IPS DF 6.9 (cell line): ENCODE data around the gene MGAT4A.
"Not testable (repeated sequence)": the region's sequence is repeated elsewhere in the genome, so short reads cannot be mapped to it uniquely, and the experiment has no call there.

Experiments
- DNase-seq: peaks from one replicate; pipeline ENCODE4 v3.0.0-alpha.2; 2013; ENCODE audit warnings: low read depth, low spot score
- H3K27ac ChIP-seq: one replicate; pipeline ENCODE4 v1.5.1; 2013; ENCODE audit warnings: low read length, control low read depth
- H3K27me3 ChIP-seq: 2 replicates; pipeline ENCODE4 v1.6.1; 2013; ENCODE audit warnings: mild to moderate bottlenecking, low read length; ENCODE audit not compliant: control insufficient read depth, insufficient read depth
- H3K36me3 ChIP-seq: 2 replicates; pipeline ENCODE4 v1.6.1; 2013; ENCODE audit warnings: low read length; ENCODE audit not compliant: control insufficient read depth, insufficient read depth
- H3K4me1 ChIP-seq: 2 replicates; pipeline ENCODE4 v1.6.1; 2013; ENCODE audit warnings: low read length; ENCODE audit not compliant: control insufficient read depth, insufficient read depth
- H3K4me3 ChIP-seq: 2 replicates; pipeline ENCODE4 v1.5.1; 2013; ENCODE audit warnings: mild to moderate bottlenecking, low read length
- H3K9me3 ChIP-seq: 2 replicates; pipeline ENCODE4 v1.6.1; 2013; ENCODE audit warnings: low read length, inconsistent platforms; ENCODE audit not compliant: control insufficient read depth, insufficient read depth
- WGBS: extraction: QIAGEN DNeasy Blood & Tissue Kit; methylation state at CpG from one replicate; pipeline ENCODE4 v1.1.7; 2013; ENCODE audit warnings: mixed read lengths, missing lambda C conversion rate; ENCODE audit not compliant: insufficient read length, insufficient coverage; 5-methylcytosine and 5-hydroxymethylcytosine counted together

Gene MGAT4A

DNA sequence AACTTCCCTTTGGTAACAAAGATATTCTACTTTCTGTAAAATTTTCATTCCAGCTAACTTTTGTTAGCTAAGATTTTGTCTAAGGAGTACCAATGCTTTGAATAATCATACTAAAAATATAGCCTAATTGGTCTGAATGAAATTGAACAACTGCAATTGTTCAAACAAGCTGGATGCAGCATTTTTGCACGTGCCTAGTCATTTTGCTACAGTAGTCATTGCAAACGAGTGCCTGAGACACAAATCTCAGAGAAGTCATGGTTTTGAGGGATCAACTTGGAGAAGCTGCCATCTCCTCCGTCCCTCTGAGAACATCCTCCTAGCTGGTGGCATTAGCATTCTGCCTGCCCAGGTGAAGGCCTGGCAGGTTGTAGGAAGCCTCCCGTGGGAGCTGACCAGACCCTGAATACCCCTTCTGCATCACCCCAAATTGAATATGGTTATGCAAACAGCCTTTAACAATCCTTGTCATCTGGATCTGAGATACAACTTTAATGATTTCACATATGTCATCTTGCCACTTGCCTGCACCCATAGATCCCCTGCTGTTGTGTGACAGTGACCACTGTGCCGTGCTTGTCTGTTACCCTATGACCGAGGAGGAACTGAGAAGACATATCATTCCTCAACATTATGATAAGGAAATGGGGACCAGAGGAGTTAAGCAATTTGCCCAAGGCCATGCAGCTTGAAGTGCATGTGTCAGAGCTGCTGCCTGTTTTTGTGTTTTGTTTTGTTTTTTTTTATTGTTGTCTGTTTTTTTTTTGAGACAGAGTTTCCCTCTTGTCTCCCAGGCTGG lies 29.1 kb upstream of the MGAT4A start:
- no peaks in the 10 kb centered on the region for H3K36me3 ChIP-seq
- WGBS = no CpG with 5 or more reads among the region's 6 CpGs
- no peak for DNase-seq
- H3K27ac ChIP-seq = no peak overlapping the region
- no peaks in the 10 kb centered on the region for H3K4me1 ChIP-seq
- no peak overlapping the region for H3K4me3 ChIP-seq
- H3K27me3 ChIP-seq = no peaks in the 10 kb centered on the region
- no peaks in the 10 kb centered on the region for H3K9me3 ChIP-seq

DNA sequence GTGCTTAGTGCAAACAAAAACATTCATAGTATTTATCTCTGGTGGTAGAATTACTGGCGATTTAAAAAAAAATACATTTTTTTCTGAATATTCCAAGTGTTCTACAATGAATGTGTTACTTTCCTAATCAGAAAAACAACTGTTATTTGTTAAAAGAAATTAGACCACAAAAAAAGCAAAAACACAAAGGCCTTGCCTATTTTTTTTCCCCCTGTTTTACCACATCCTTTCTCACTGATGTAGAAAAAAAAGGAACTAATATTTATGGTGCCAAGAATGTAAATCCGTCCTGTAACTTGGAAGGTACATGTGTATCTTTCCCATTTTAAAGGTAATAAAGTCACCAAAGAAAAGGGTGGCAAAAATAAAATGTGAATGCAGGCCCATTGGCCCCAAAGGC lies 28.4 kb upstream of the MGAT4A start:
- Histone ChIP-seq H3K27ac (no peak overlapping the region), H3K36me3 (no peaks in the 10 kb centered on the region), H3K27me3 (no peaks in the 10 kb centered on the region), H3K9me3 (no peaks in the 10 kb centered on the region), H3K4me1 (no peaks in the 10 kb centered on the region), H3K4me3 (no peak overlapping the region)
- no CpG with 5 or more reads among the region's 2 CpGs for WGBS
- no peak for DNase-seq

- Histone ChIP-seq H3K4me3 (no peak overlapping the region), H3K27me3 (no peaks in the 10 kb centered on the region), H3K27ac (no peak overlapping the region), H3K9me3 (no peaks in the 10 kb centered on the region), H3K36me3 (no peaks in the 10 kb centered on the region), H3K4me1 (no peaks in the 10 kb centered on the region)
- no peak for DNase-seq
- no CpG with 5 or more reads among the region's 9 CpGs for WGBS
Measured at GRCh38 chr2:98757904-98758421, 27.0 kb upstream of the MGAT4A start.

DNA sequence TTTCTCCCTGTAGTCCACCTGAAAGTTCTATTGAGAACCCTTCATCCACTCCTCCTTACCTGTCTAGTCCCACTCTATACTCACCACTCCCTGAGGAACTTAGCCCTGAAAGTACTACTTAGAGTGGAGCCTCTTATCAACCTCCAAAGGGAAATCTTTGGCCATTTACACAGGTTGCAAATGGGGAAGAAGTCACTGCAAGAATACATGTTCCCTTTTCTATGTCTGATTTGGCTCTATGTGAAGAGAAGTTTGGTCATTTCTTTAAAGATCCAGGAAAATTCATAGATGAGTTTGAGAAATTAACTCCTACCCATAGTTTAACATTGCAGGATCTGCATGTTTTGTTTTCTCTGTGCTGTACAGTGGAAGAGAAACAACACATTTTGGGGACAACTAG lies 22.9 kb upstream of the MGAT4A start:
- Histone ChIP-seq H3K4me3 (no peak overlapping the region), H3K27ac (no peak overlapping the region), H3K4me1 (no peaks in the 10 kb centered on the region), H3K36me3 (no peaks in the 10 kb centered on the region), H3K27me3 (no peaks in the 10 kb centered on the region), H3K9me3 (no peaks in the 10 kb centered on the region)
- DNase-seq = no peak

DNA sequence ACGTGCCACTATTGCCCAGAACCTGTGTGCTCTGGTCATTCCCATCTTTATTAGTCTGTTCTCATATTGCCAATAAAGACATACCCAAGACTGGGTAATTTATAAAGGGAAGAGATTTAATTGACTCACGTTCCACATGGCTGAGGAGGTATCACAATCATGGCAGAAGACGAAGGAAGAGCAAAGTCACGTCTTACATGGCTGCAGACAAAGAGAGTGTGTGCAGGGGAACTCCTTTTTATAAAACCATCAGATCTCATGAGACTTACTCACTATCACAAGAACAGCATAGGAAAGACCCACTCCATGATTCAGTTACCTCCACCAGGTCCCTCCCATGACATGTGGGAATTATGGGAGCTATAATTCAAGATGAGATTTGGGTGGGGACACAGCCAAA lies 21.8 kb upstream of the MGAT4A start:
- not testable (repeated sequence) for H3K9me3 ChIP-seq, H3K36me3 ChIP-seq, H3K27me3 ChIP-seq, DNase-seq, H3K27ac ChIP-seq, H3K4me1 ChIP-seq, H3K4me3 ChIP-seq
- WGBS = no CpG with 5 or more reads among the region's 4 CpGs

DNA sequence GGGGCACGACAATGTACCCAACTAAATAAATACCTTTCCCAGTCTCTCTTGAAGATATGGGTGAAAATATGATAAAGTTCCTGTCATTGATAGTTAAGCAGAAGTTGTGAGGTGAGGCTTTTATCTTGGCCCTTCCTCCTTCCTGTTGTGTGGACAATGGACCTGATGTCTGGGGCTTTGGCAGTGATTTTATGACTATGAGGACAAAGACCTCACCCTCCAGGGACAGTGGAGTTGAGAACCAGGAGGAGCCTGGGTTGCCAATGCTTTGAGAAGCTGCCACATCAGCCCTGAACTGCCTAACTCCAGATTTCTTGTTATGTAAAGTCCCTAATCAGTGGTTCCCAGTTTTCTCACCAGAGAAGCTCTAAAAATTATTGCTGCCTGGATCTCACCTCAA lies 20.8 kb upstream of the MGAT4A start:
- Histone ChIP-seq H3K36me3 (no peaks in the 10 kb centered on the region), H3K9me3 (no peaks in the 10 kb centered on the region), H3K4me3 (no peak overlapping the region), H3K27me3 (no peaks in the 10 kb centered on the region), H3K27ac (no peak overlapping the region), H3K4me1 (no peaks in the 10 kb centered on the region)
- DNase-seq = no peak
- WGBS = no CpG with 5 or more reads among the region's 1 CpG

DNA sequence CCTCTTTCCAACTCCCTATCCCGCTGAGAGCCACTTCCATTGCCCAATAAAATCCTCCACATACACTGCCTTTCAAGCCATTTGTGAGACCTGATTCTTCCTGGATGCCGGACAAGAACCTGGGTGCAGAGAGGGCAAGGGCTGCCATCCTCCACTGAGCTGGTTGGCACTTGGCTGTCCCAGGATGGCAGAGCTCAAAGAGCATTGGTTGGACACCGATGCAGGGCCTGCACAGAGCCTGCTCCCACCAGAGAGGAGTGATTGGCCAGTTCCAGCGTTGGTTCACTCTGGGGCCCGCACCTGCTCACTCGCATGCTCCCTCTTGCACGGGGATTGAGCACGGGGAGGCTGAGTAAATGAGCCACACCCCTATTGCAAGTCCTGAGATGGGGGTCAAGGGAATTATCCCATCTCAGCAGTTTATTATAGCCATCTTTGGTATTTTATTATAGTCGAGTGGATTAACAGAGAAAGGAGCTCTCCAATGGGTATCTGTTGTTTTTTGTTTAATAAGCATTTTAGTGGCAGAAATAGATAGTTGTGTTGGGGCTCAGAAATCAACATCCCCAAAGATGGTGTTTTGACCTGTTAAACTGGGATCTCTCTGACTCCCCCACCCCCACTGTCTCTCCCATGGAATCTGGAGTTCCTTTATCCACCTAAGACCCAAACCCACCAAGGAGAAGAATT lies 19.8 kb upstream of the MGAT4A start:
- no peak for DNase-seq
- Histone ChIP-seq H3K27ac (no peak overlapping the region), H3K9me3 (no peaks in the 10 kb centered on the region), H3K27me3 (no peaks in the 10 kb centered on the region), H3K36me3 (no peaks in the 10 kb centered on the region), H3K4me1 (no peaks in the 10 kb centered on the region), H3K4me3 (no peak overlapping the region)
- WGBS = no CpG with 5 or more reads among the region's 9 CpGs

DNA sequence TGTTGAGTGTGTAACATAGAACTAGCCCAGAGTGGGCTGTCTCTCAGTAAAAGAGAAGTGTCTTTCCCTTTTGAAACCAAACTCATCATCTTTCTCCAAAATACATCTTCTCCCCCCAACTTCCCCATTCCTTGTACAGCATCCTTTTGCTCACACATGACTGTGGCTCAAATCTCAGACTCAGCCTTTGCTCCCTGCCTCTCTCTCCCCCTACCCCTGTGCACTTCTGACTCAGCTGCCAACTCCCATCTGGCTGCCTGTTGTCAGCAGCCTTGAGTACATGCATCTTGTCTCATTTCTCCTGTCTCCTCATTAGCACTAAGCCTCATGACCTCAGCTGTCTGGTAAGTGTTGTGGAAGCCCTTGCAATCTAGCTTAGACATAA lies 18.1 kb upstream of the MGAT4A start:
- Histone ChIP-seq H3K4me1 (no peaks in the 10 kb centered on the region), H3K9me3 (no peaks in the 10 kb centered on the region), H3K36me3 (no peaks in the 10 kb centered on the region), H3K27me3 (no peaks in the 10 kb centered on the region), H3K27ac (no peak overlapping the region), H3K4me3 (no peak overlapping the region)
- DNase-seq = no peak

GRCh38 chr2:98748292-98749065 lies 17.5 kb upstream of the MGAT4A start:
- WGBS = no CpG with 5 or more reads among the region's 13 CpGs
- H3K27ac ChIP-seq = no peak overlapping the region
- no peaks in the 10 kb centered on the region for H3K4me1 ChIP-seq
- H3K27me3 ChIP-seq = no peaks in the 10 kb centered on the region
- no peak for DNase-seq
- no peak overlapping the region for H3K4me3 ChIP-seq
- no peaks in the 10 kb centered on the region for H3K9me3 ChIP-seq
- no peaks in the 10 kb centered on the region for H3K36me3 ChIP-seq

GRCh38 chr2:98747888-98748287 lies 17.0 kb upstream of the MGAT4A start:
- Histone ChIP-seq H3K4me3 (no peak overlapping the region), H3K27me3 (no peaks in the 10 kb centered on the region), H3K9me3 (no peaks in the 10 kb centered on the region), H3K36me3 (no peaks in the 10 kb centered on the region), H3K4me1 (no peaks in the 10 kb centered on the region), H3K27ac (no peak overlapping the region)
- WGBS = no CpG with 5 or more reads among the region's 8 CpGs
- DNase-seq = no peak
